ENCODE results near the gene SPATC1L.
"Not testable (repeated sequence)": the region's sequence is repeated elsewhere in the genome, so short reads cannot be mapped to it uniquely, and the experiment has no call there.

SPATC1L gene

GRCh38 chr21:46185716-46186115, 1.5 kb upstream of the SPATC1L start:
- TF ChIP-seq MAX (IDR thresholded peaks at IDR 0.05; ENCODE audit: low read depth, low read length) (no peak), MYC (IDR thresholded peaks at IDR 0.05; ENCODE audit: low read depth, low read length) (no peak), CTCF (IDR thresholded peaks at IDR 0.05; ENCODE audit: low read depth, low read length) (no peak), POLR2A (IDR thresholded peaks at IDR 0.05; ENCODE audit: extremely low read depth, insufficient read length) (no peak)
- no peak overlapping the region for H3K4me3 ChIP-seq (ENCODE audit: low read depth, low read length)
- DNase-seq (ENCODE audit: low read depth) = no peak

- no peak overlapping the region for H3K4me3 ChIP-seq (ENCODE audit: low read depth, low read length)
- peak; percentile 94 for DNase-seq (ENCODE audit: low read depth)
- no peak for TF ChIP-seq MAX (IDR thresholded peaks at IDR 0.05; ENCODE audit: low read depth, low read length)
- 0 out of 2 replicates have a peak, but pooled peaks have one; percentile 36 for TF ChIP-seq MYC (IDR thresholded peaks at IDR 0.05; ENCODE audit: low read depth, low read length)
These were observed 631 bp upstream of the SPATC1L start for GRCh38 chr21:46184625-46185555.

- not testable (repeated sequence) for H3K4me3 ChIP-seq (ENCODE audit: low read depth, low read length)
- peak; percentile 72 for DNase-seq (ENCODE audit: low read depth)
These were observed 836 bp downstream of the SPATC1L start for GRCh38 chr21:46183337-46183909.

GRCh38 chr21:46182548-46183336, 1.5 kb downstream of the SPATC1L start:
- TF ChIP-seq MAX (IDR thresholded peaks at IDR 0.05; ENCODE audit: low read depth, low read length) (no peak), MYC (IDR thresholded peaks at IDR 0.05; ENCODE audit: low read depth, low read length) (no peak), CTCF (IDR thresholded peaks at IDR 0.05; ENCODE audit: low read depth, low read length) (no peak), POLR2A (IDR thresholded peaks at IDR 0.05; ENCODE audit: extremely low read depth, insufficient read length) (no peak)
- H3K4me3 ChIP-seq (ENCODE audit: low read depth, low read length) = no peak overlapping the region
- no peak for DNase-seq (ENCODE audit: low read depth)

- no peak overlapping the region for H3K4me3 ChIP-seq (ENCODE audit: low read depth, low read length)
- no peak for DNase-seq (ENCODE audit: low read depth)
- TF ChIP-seq MAX (IDR thresholded peaks at IDR 0.05; ENCODE audit: low read depth, low read length) (no peak), MYC (IDR thresholded peaks at IDR 0.05; ENCODE audit: low read depth, low read length) (no peak), CTCF (IDR thresholded peaks at IDR 0.05; ENCODE audit: low read depth, low read length) (no peak), POLR2A (IDR thresholded peaks at IDR 0.05; ENCODE audit: extremely low read depth, insufficient read length) (no peak)
These were observed 2.2 kb downstream of the SPATC1L start for GRCh38 chr21:46181953-46182547.

- H3K4me3 ChIP-seq (ENCODE audit: low read depth, low read length) = no peak overlapping the region
- DNase-seq (ENCODE audit: low read depth) = no peak
- TF ChIP-seq MYC (IDR thresholded peaks at IDR 0.05; ENCODE audit: low read depth, low read length) = no peak
- no peak for TF ChIP-seq POLR2A (IDR thresholded peaks at IDR 0.05; ENCODE audit: extremely low read depth, insufficient read length)
- TF ChIP-seq CTCF (IDR thresholded peaks at IDR 0.05; ENCODE audit: low read depth, low read length) = no peak
- TF ChIP-seq MAX (IDR thresholded peaks at IDR 0.05; ENCODE audit: low read depth, low read length) = no peak
These were observed 2.8 kb downstream of the SPATC1L start for GRCh38 chr21:46181436-46181835.

All from NB4 (cell line).